NCI-H2171 (cell line): ENCODE measurements around the gene UBL7.
A peak's percentile ranks its signal among the peaks of the same experiment; 100 is the strongest.
"Not testable (repeated sequence)": the region's sequence is repeated elsewhere in the genome, so short reads cannot be mapped to it uniquely, and the experiment has no call there.

Source experiments
- DNase-seq: peaks from one replicate; lab custom pipeline; 2025; lab: John Stamatoyannopoulos, UW

Gene UBL7

GRCh38 chr15:74460871-74461846, at the start of gene UBL7:
TSS of gene UBL7 (minus strand) at chr15:74461160. CDS start at chr15:74458867, 2,293 bp downstream.
- peak; percentile 99 for DNase-seq

- DNase-seq, result no peak
Observed at GRCh38 chr15:74506515-74506840, 45.5 kb upstream of the UBL7 start.

GRCh38 chr15:74505837-74506514, 45.0 kb upstream of the UBL7 start:
- no peak for DNase-seq

- DNase-seq, result no peak
Observed at GRCh38 chr15:74504836-74505235, 43.9 kb upstream of the UBL7 start.

GRCh38 chr15:74504418-74504817, 43.5 kb upstream of the UBL7 start:
- no peak for DNase-seq

GRCh38 chr15:74502301-74502700, 41.3 kb upstream of the UBL7 start:
- no peak for DNase-seq

GRCh38 chr15:74500401-74500800, 39.4 kb upstream of the UBL7 start:
- no peak for DNase-seq

GRCh38 chr15:74499366-74499765, 38.4 kb upstream of the UBL7 start:
- DNase-seq, result no peak

- DNase-seq, result peak; percentile 92
Observed at GRCh38 chr15:74497584-74497983, 36.6 kb upstream of the UBL7 start.

GRCh38 chr15:74496648-74497047, 35.7 kb upstream of the UBL7 start:
- DNase-seq, result no peak

GRCh38 chr15:74490339-74490689, 29.4 kb upstream of the UBL7 start:
- DNase-seq, result no peak

- no peak for DNase-seq
Observed at GRCh38 chr15:74489518-74490338, 28.8 kb upstream of the UBL7 start.

- DNase-seq, result no peak
Observed at GRCh38 chr15:74488776-74489175, 27.8 kb upstream of the UBL7 start.

GRCh38 chr15:74482661-74483060, 21.7 kb upstream of the UBL7 start:
- DNase-seq, result no peak

GRCh38 chr15:74480364-74480763, 19.4 kb upstream of the UBL7 start:
- DNase-seq, result not testable (repeated sequence)

- DNase-seq, result not testable (repeated sequence)
Observed at GRCh38 chr15:74471621-74472020, 10.7 kb upstream of the UBL7 start.

- DNase-seq, result no peak
Observed at GRCh38 chr15:74470631-74471395, 9.9 kb upstream of the UBL7 start.

GRCh38 chr15:74468341-74469032, 7.5 kb upstream of the UBL7 start:
- DNase-seq, result no peak

GRCh38 chr15:74466570-74466969, 5.6 kb upstream of the UBL7 start:
- DNase-seq, result no peak

- DNase-seq, result no peak
Observed at GRCh38 chr15:74464897-74465296, 3.9 kb upstream of the UBL7 start.

GRCh38 chr15:74464216-74464615, 3.3 kb upstream of the UBL7 start:
- DNase-seq, result no peak
